Hematopoietic multipotent progenitor cell (in vitro differentiated cells): Measurements from ENCODE around the gene ZNF74. TPM values are rescaled to one million over a fixed set of nuclear protein-coding genes. Genes with fewer than 3 reads are reported as not detected.
"Not testable (repeated sequence)": the region's sequence is repeated elsewhere in the genome, so short reads cannot be mapped to it uniquely, and the experiment has no call there.

Source experiments
- DNase-seq, 3 donors: peaks; one replicate each; pipeline ENCODE4 v3.0.0-alpha.2; 2011 to 2015; ENCODE audit warnings: low read depth in 2 of 3, low spot score in 2 of 3
- total RNA-seq: library from RNA; depleted of rRNA; stranded (reverse); fragments of >200 nt; gene quantifications from one replicate; pipeline ENCODE4 v1.2.3, GENCODE V29; 2012

Gene ZNF74
- total RNA-seq, 1 donor: 36.9 TPM

- DNase-seq: not testable (repeated sequence)
Observed at GRCh38 chr22:20374130-20374529, 19.8 kb upstream of the ZNF74 start.

DNA sequence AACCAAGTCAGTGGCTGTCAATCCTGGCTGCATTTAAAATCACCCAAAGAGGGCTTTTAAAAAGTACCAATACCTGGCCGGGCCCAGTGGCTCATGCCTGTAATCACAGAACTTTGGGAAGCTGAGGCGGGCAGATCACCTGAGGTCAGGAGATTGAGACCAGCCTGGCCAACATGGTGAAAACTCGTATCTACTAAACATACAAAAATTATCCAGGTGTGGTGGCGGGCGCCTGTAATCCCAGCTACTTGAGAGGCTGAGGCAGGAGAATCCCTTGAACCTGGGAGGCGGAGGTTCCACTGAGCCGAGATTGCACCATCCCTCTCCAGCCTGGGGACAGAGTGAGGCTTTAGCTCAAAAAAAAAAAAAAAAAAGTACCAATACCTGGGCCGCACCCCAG, 17.7 kb upstream of the ZNF74 start:
- DNase-seq: not testable (repeated sequence)

- not testable (repeated sequence) for DNase-seq
Observed at GRCh38 chr22:20376983-20377382, 17.0 kb upstream of the ZNF74 start.

GRCh38 chr22:20378110-20378509, 15.8 kb upstream of the ZNF74 start:
- no peak for DNase-seq

DNA sequence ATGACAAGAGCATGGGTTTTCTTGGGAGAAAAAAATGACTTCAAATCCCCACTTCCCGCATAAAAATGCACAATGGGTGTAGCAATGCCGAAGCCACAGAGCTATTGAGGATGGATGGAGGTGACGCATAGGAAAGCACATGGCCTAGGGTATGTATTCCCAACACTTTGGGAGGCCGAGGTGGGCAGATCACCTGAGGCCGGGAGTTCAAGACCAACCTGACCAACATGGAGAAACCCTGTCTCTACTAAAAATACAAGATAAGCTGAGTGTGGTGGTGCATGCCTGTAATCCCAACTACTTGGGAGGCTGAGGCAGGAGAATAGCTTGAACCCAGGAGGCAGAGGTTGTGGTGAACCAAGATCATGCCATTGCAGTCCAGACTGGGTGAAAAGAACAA, 15.3 kb upstream of the ZNF74 start:
- not testable (repeated sequence) for DNase-seq

- no peak for DNase-seq
Observed at GRCh38 chr22:20380486-20380885, 13.5 kb upstream of the ZNF74 start.

GRCh38 chr22:20383538-20383937, 10.4 kb upstream of the ZNF74 start:
- DNase-seq: no peak

GRCh38 chr22:20384171-20384570, 9.8 kb upstream of the ZNF74 start:
- DNase-seq: no peak

GRCh38 chr22:20384865-20385264, 9.1 kb upstream of the ZNF74 start:
- DNase-seq: no peak

DNA sequence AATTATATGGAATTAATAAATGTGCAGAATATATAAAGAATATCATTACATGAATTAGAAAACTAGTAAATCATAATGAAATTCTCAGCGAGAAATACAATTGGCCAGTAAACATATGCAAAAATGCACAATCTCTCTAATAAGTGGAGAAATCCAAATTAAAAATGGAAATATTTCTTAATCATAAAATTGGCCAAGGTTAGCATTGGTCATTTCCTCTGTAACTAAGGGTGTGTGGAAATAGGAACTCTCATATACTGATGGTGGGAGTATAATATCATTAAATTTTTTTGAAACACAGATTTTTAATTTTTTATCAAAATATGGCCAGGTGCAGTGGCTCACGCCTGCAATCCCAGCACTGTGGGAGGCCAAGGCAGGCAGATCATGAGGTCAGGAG, 7.6 kb upstream of the ZNF74 start:
- no peak for DNase-seq

DNA sequence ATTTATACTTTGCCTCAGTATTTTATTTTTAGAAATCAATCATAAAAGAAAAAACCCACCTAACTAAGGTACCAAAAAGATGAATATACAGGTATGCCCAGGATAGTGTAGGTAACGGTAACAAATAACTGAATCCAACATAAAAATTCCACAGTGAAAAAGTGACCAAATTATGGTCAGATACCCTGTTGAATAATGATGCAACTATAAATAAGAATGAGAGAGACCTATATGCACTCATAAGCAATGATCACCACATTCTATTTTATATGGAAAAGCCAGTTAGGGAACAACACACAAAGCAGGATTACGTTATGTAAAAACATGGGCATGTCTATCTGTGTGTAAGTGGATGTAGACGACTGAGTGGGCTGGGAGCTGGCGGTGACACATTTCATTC, 7.0 kb upstream of the ZNF74 start:
- no peak for DNase-seq

- no peak for DNase-seq
Observed at GRCh38 chr22:20388200-20388599, 5.8 kb upstream of the ZNF74 start.

DNA sequence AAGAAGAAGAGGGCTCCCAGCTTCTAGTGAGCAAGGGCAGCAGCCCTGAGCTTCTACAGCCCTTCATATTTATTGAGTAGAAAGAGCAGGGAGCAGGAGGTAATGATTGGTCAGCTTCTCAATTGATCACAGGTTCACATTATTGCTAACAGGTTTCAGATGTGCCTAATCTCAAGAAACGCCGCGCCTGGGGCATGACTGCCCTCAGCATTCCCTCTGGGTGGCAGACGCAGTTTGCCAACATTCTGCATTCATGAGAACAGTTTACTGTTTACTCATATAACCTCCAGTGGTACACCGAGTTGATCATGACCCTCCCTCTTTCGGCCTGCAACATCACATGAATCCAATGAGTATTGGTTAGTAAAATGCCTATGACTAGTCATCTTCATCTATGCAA, 4.7 kb upstream of the ZNF74 start:
- DNase-seq: no peak

DNA sequence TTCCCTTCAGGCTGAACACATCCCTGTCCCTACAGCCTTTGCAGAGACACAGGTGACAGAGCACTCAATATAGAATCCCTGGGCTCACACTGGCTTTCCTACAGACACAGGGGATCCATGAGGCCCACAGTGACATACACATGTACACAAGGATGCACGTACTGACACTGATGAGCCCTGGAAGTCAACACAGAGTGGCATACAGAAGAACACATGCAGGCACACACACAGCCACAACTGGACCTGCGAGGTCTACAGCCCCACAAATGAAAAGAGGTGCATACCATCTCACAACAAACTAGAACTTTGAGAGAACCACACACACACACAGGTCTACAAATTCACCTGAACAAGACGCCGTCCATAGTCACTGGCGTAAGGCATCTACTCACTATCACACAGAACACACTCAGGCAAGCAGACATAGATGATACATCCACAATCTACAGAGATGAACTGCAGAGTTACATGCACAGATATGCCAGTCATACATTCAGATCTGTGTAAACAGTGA, 3.5 kb upstream of the ZNF74 start:
- DNase-seq: no peak

GRCh38 chr22:20391222-20391621, 2.7 kb upstream of the ZNF74 start:
- no peak for DNase-seq

DNA sequence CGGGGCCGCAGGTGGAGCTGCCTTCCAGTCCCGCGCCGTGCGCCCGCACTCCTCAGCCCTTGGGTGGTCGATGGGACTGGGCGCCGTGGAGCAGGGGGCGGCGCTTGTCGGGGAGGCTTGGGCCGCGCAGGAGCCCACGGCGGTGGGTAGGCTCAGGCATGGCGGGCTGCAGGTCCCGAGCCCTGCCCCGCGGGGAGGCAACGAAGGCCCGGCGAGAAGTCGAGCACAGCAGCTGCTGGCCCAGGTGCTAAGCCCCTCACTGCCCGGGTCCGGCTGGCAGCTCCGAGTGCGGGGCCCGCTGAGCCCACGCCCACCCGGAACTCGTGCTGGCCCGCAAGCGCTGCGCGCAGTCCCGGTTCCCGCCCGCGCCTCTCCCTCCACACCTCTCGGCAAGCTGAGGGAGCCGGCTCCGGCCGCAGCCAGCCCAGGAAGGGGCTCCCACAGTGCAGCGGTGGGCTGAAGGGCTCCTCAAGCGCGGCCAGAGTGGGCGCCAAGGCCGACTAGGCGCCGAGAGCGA, 1.5 kb upstream of the ZNF74 start:
- not testable (repeated sequence) for DNase-seq

DNA sequence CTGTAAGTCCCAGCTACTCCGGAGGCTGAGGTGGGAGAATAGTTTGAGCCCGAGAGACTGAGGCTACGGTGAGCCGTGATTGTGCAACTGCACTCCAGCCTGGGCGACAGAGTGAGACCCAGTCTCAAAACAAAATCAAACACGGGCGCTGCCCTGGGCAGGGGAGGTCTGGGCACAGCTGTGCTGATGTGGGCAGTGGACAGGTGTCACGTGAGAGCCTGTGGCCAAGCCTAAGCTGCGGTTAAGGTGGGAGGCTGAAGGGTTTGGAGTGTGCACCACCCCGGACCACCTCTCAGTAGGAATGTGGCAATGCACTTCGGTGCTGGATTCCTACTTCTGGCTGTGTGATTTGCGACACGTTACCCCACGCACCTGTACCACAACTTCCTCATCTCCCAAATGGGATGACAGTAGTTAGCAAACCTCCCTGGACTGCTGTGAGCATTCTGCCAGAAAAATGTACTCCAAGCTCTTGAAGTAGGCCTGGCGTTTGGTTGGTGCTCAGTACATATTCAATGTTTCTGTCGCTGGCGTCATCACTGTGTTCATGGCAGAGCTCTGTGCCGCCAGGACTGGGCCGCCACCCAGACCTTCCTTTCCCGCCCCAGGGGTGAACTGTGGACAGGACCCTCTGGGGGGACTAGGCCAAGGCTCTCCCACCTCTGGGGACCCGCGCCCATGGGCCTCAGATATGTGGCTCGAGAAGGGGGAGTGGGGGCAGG, 807 bp upstream of the ZNF74 start:
- peak in 1 of 3 donors; percentile 20 for DNase-seq

GRCh38 chr22:20395181-20395906, 1.4 kb downstream of the ZNF74 start:
- no peak for DNase-seq

- DNase-seq: peak in 1 of 3 donors; percentile 36
Observed at GRCh38 chr22:20395907-20396287, 1.9 kb downstream of the ZNF74 start.

- no peak for DNase-seq
Observed at GRCh38 chr22:20396639-20397038, 2.7 kb downstream of the ZNF74 start.

DNA sequence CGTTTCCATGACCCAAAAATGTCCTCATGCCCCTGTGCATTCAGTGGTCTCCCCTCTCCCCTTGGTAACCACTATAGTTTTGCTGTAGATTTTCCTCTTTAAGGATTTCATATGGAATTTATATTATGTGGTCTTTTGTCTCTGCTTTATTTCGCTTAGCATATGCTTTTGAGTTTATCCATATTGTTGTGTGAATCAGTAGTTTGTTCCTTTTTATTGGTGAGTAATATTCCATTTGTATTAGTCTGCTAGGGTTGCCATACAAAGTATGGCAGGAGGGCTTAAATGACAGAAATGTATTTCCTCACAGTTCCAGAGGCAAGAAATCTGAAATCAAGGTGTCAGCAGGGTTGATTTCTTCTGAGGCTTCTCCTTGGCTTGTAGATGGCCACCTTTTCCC, 3.5 kb downstream of the ZNF74 start:
- no peak for DNase-seq

DNA sequence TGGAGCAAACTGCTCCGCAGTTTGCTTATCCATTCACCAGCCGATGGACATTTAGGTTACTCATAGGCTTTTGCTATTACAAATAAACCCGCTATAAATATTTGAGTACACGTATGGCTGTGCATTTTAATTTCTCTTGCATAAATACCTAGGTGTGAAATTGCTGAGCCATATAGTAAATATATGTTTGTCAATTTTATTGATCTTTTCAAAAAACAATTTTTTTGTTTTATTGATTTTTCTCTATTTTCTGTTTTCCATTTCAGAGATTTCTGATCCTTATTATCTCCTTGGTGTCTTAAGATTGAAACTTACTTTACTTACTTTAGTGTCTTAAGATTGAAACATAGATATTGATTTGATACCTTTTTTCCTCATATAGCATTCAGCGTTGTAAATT, 4.5 kb downstream of the ZNF74 start:
- no peak for DNase-seq
